PC-3 (cell line): ENCODE measurements around the gene PCDH9.

Experiments
- CTCF ChIP-seq: fragments of 300-600 bp; sonication (generic); conservative IDR thresholded peaks from 2 replicates; pipeline ENCODE4 v1.5.1; 2017; ENCODE audit warnings: antibody characterized with exemption, low read depth, mild to moderate bottlenecking, low read length
- EZH2 ChIP-seq: fragments of 300-600 bp; sonication (generic); IDR thresholded peaks from one replicate; pipeline ENCODE4 v1.6.1; 2017; ENCODE audit warnings: antibody characterized with exemption, mild to moderate bottlenecking, low read length; ENCODE audit not compliant: unreplicated experiment
- EZH2phosphoT487 ChIP-seq: fragments of 300-600 bp; sonication (generic); IDR thresholded peaks from 2 replicates; pipeline ENCODE4 v1.6.1; 2018; ENCODE audit warnings: mild to moderate bottlenecking, antibody characterized with exemption, low read length, borderline replicate concordance

GRCh38 chr13:66974174-66974573 lies 256.0 kb downstream of the PCDH9 start:
- TF ChIP-seq CTCF (no peak), EZH2 (no peak), EZH2phosphoT487 (no peak)
